ENCODE results near the gene ANAPC13.

Gene ANAPC13

GRCh38 chr3:134483195-134483900 is 2.4 kb downstream of the ANAPC13 start:
- in situ Hi-C loops (cut with HindIII; ENCODE audit: low sequenced_read_pairs) = no loop called here

DNA sequence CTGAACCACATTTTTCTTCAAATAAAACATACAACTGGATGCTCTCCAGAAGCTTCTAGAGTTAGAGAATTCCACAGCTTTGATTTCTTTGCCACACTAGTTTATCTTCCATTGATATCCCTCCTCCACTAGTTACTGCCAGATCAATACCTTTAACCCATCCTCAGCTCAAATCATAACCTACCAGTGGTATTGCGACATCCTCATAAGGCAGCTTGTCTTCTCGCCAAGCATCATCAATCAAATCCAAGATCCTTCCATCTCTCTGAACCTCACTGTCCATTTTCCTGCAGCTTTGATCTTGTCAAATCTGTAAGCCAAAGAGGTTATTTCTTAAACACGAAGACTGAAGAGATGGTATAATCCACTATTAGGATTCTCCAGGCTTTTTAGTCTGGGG is 3.2 kb downstream of the ANAPC13 start:
- in situ Hi-C loops (cut with HindIII; ENCODE audit: low sequenced_read_pairs) = no loop called here

DNA sequence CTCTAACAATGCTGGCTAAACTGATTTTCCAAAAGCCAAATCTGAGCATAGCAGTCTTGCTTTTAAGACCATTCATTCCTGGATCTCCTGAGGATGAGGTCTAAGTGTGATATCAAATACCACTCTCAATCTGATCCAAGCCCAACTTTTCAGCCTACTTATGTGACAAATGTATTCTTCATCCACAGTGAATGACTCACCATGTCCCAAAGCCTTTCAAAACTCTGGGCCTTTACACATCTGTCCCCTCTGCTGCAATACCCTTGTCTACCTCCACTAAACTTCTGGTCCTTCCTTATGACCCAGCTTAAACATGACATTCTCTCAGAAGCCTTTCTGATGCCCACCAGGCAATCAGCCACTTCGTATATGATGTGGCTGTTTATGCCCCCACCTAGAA is 4.6 kb downstream of the ANAPC13 start:
- in situ Hi-C loops (cut with HindIII; ENCODE audit: low sequenced_read_pairs) = no loop called here

- in situ Hi-C loops (cut with HindIII; ENCODE audit: low sequenced_read_pairs) = no loop called here
Observed at GRCh38 chr3:134480546-134480945, 5.2 kb downstream of the ANAPC13 start.

DNA sequence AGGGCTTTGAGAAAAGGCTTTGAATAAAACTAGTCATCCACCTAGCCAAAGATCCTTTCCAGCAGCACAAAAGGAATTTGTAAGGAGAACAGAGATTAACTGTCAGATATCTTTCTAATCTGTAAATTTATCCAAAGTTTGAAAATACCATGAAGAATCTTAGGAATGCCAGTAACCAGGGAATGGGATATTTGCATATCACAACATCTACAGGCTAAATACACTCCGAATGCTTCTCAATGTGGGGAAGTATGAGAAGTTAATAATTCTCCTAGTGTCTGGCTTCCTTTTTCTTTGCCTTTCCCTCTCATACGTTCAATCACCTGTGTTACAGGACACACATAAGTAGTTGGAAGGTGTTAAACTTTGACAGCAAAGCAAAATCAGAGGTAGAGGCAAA is 7.8 kb downstream of the ANAPC13 start:
- in situ Hi-C loops (cut with HindIII; ENCODE audit: low sequenced_read_pairs) = loop anchor here (5.0 to 10.0 kb wide), 3 partner anchors 96 to 171 kb away; no protein-coding TSS in a partner anchor

DNA sequence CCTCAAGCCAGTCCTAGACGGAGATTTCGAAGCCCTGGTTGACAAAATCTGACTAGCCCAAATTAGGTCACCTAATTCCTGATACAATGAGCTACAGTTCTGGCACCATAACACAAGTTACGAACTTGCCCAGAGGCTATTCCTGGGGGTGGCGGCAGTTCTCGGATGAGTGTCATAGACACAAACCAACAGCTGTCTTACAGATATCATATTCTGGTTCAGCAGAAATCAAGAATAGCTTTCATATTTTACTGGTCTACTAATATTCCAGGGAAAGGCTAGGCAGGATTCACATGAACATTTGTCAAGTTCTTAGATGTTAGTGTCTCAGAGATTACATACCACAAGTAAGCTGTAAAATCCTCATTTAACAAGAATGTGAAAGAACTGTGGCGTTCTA is 8.8 kb downstream of the ANAPC13 start:
- in situ Hi-C loops (cut with HindIII; ENCODE audit: low sequenced_read_pairs) = loop anchor here (5.0 to 10.0 kb wide), 3 partner anchors 95 to 170 kb away; no protein-coding TSS in a partner anchor

- in situ Hi-C loops (cut with HindIII; ENCODE audit: low sequenced_read_pairs) = loop anchor here (5.0 to 10.0 kb wide), 3 partner anchors 94 to 169 kb away; no protein-coding TSS in a partner anchor
Observed at GRCh38 chr3:134476306-134476705, 9.5 kb downstream of the ANAPC13 start.

DNA sequence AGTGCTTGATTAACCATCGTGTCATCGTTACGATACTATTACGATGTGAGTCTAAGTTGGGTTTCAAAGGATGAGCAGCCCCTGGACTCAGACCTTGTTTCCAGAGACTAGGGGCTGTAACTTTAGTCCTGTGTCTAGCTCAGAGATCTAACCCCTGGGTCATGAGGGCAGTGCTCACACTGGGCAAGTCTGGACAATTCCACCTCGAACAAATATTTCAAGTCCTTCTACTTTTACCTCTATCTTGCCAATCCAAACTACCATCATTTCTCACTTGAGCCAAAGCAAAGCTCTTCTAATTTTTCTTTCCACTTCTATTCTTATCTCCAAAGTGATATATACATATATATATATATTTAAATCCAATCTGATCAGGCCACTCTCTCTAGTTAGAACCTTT is 10.8 kb downstream of the ANAPC13 start:
- in situ Hi-C loops (cut with HindIII; ENCODE audit: low sequenced_read_pairs) = loop anchor here (5.0 to 10.0 kb wide), 3 partner anchors 93 to 168 kb away; no protein-coding TSS in a partner anchor

GRCh38 chr3:134473868-134474546 is 11.8 kb downstream of the ANAPC13 start:
- in situ Hi-C loops (cut with HindIII; ENCODE audit: low sequenced_read_pairs) = loop anchor here (10.0 kb wide), 1 partner anchor 109 kb away; no protein-coding TSS in a partner anchor

DNA sequence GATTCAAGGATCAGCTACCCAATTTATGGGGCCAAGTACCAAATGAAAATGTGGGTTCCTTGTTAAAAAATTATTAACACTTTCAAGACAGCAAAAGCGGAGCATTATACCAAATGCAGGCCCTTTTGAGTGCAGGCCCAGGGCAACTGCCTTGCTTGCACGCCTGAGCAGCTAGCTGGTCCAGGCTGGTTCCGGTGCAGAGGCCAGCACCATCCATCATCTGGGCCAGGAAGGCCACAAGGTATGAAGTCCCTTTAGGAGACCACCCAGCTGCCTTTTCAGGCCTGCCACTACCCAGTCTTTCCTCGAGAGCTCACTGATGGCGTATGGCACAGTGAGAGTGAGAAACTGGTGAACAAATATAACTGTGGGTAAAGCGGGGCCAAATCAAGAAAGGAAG is 13.0 kb downstream of the ANAPC13 start:
- in situ Hi-C loops (cut with HindIII; ENCODE audit: low sequenced_read_pairs) = loop anchor here (10.0 kb wide), 1 partner anchor 108 kb away; no protein-coding TSS in a partner anchor

DNA sequence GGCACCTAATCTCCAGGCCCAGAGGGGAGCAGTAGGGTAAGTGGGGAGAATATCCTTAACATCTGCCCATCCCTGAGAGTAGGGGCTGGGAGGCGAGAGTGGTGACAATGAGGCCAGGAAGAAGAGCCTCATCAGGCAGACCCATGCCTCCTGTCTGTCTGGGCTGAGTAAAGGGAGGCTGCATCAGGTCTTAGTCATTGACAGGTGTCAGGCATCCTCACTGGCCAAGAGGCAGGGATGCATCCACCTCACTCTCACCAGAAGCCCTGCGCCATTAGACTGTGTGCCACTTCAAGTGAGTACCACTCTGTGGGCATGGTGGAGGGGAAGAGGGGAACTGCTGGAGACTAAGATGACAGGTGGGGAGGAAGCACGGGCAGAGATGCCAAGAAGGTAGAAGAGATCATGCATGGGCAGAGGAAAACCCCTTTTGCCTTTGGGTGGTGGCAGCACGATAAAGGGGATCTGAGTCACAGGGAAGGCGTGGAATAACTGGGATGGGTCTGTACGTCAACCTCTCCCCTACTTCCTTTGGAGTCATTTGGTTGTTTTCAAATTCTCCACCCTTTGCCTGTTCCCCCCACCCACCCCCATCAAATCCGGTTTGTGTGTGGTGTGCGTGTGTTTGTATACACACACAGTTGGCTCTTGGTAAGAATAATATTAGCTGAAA is 14.1 kb downstream of the ANAPC13 start:
- in situ Hi-C loops (cut with HindIII; ENCODE audit: low sequenced_read_pairs) = loop anchor here (10.0 kb wide), 1 partner anchor 107 kb away; no protein-coding TSS in a partner anchor

DNA sequence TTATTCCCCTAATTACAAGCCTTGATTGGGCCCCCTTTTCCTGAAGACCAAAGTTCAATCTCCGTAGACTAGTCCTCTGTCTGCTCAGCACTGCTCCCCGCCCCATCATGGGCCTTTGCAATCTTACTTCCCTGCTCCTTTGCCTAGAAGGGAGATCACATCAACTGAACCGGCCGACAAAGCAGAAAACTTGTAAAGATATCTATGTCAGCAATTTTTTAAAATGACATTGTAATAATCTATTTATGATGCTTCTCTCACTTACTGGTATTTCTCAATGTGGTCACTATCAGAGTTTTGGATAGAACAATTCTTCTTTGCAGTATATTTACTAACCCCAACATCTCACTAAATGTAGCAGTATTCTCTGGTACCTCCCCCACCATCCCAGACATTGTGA is 17.3 kb downstream of the ANAPC13 start:
- in situ Hi-C loops (cut with HindIII; ENCODE audit: low sequenced_read_pairs) = no loop called here

DNA sequence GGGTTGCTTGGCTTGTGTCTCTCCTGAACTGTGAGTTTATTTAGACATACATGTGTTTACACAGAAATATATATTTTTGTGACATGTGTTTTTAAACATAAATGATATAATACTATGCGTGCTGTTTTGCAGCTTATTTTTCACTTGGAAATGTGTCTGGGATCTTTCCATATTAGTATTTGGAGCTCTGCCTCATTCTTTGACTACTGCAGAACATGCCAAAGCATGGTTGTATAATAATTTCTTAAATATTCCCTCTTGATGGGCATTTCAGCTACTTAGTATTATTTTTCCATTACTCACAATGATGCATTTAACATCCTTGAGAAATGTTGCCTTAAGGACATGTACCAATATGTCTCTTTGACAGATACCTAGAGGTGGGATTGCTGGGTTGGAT is 19.5 kb downstream of the ANAPC13 start:
- in situ Hi-C loops (cut with HindIII; ENCODE audit: low sequenced_read_pairs) = no loop called here

- in situ Hi-C loops (cut with HindIII; ENCODE audit: low sequenced_read_pairs) = no loop called here
Observed at GRCh38 chr3:134464689-134465365, 21.0 kb downstream of the ANAPC13 start.

GRCh38 chr3:134464064-134464688 is 21.6 kb downstream of the ANAPC13 start:
- in situ Hi-C loops (cut with HindIII; ENCODE audit: low sequenced_read_pairs) = no loop called here

GRCh38 chr3:134463676-134464063 is 22.1 kb downstream of the ANAPC13 start:
- in situ Hi-C loops (cut with HindIII; ENCODE audit: low sequenced_read_pairs) = no loop called here

- in situ Hi-C loops (cut with HindIII; ENCODE audit: low sequenced_read_pairs) = no loop called here
Observed at GRCh38 chr3:134462331-134462941, 23.3 kb downstream of the ANAPC13 start.

DNA sequence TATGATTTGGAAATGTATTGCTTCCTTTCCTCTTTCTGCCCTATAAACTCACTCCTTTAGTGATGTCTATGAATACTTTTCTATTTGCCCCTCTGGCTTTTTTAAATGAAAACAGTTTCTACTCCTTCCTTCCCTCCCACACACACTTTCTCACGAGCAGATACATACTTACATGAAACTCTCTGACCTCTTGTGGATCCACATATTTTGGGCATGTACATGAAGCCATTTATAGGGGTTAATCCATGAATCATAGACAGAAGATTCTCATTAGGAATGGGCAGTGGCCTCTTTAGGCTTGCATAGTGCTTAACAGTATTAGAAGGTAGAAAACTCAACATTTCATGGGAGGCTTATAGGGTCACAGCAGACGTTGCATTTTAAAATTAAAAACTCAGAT is 24.8 kb downstream of the ANAPC13 start:
- in situ Hi-C loops (cut with HindIII; ENCODE audit: low sequenced_read_pairs) = no loop called here

DNA sequence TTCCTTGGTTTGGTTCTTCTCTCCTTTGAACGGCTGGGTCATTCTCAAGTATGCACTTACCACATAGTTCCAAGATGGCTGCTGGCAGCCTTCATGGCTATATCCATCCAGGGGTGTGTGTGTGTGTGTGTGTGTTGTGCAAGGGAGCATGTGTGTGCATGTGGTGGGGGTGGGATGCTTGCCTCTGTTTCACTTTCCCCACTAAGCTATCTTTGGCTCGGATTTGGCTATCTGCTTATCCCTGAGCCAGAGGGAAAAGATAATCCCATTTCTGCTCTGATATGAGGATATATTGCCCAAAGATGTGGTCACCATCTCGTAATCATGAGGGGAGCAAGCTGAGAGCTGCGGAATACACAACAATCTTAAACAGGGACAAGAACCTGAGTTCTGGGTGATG is 26.2 kb downstream of the ANAPC13 start:
- in situ Hi-C loops (cut with HindIII; ENCODE audit: low sequenced_read_pairs) = no loop called here

- in situ Hi-C loops (cut with HindIII; ENCODE audit: low sequenced_read_pairs) = no loop called here
Observed at GRCh38 chr3:134458406-134458945, 27.3 kb downstream of the ANAPC13 start.

Data from endothelial cell of hepatic sinusoid (primary cell).